ENCODE data around the gene IRGQ.

IRGQ gene

GRCh38 chr19:43594081-43594697 lies 1.7 kb downstream of the IRGQ start:
- no peak for TF ChIP-seq EZH2 (IDR thresholded peaks at IDR 0.05; ENCODE audit: borderline replicate concordance, low read length)
- TF ChIP-seq CTCF (IDR thresholded peaks at IDR 0.05; ENCODE audit: low read length), result no peak
- no peak overlapping the region for H3K4me3 ChIP-seq (ENCODE audit: low read depth, low read length, poor library complexity, severe bottlenecking)
- no peak overlapping the region for H3K27ac ChIP-seq (ENCODE audit: low read depth, low read length, poor library complexity, severe bottlenecking)
- no peaks in the 10 kb centered on the region for H3K9me3 ChIP-seq (ENCODE audit: low read length)
- H3K36me3 ChIP-seq (ENCODE audit: insufficient read depth, low read length), result peaks cover 24% of the 10 kb centered on the region
- H2AFZ ChIP-seq (ENCODE audit: low read length), result no peak overlapping the region
- no peak overlapping the region for H3K9ac ChIP-seq (ENCODE audit: low read length)
- H4K20me1 ChIP-seq (ENCODE audit: insufficient read depth, low read length), result no peaks in the 10 kb centered on the region
- no peaks in the 10 kb centered on the region for H3K27me3 ChIP-seq (ENCODE audit: insufficient read depth, low read length)
- H3K4me2 ChIP-seq (ENCODE audit: low read length), result no peak overlapping the region; the same call in 1 of the 2 replicates
- no peaks in the 10 kb centered on the region for H3F3A ChIP-seq (ENCODE audit: insufficient read depth, low read length)
- H3K9me2 ChIP-seq (ENCODE audit: low read depth, low read length), result no peaks in the 10 kb centered on the region
- peaks cover 15% of the 10 kb centered on the region for H3K79me2 ChIP-seq (ENCODE audit: insufficient read depth, low read length)
- H3K4me1 ChIP-seq (ENCODE audit: insufficient read depth, low read length, severe bottlenecking), result peaks cover 35% of the 10 kb centered on the region

- Histone ChIP-seq H3K9ac (ENCODE audit: low read length) (no peak overlapping the region), H3K4me1 (ENCODE audit: insufficient read depth, low read length, severe bottlenecking) (peaks cover 30% of the 10 kb centered on the region), H3K4me2 (ENCODE audit: low read length) (no peak overlapping the region), H3F3A (ENCODE audit: insufficient read depth, low read length) (no peaks in the 10 kb centered on the region), H3K4me3 (ENCODE audit: low read depth, low read length, poor library complexity, severe bottlenecking) (no peak overlapping the region), H3K27ac (ENCODE audit: low read depth, low read length, poor library complexity, severe bottlenecking) (no peak overlapping the region), H3K36me3 (ENCODE audit: insufficient read depth, low read length) (peaks cover 13% of the 10 kb centered on the region; the same call in 1 of the 2 replicates), H2AFZ (ENCODE audit: low read length) (no peak overlapping the region), H3K9me3 (ENCODE audit: low read length) (no peaks in the 10 kb centered on the region), H3K27me3 (ENCODE audit: insufficient read depth, low read length) (no peaks in the 10 kb centered on the region), H3K9me2 (ENCODE audit: low read depth, low read length) (no peaks in the 10 kb centered on the region), H4K20me1 (ENCODE audit: insufficient read depth, low read length) (no peaks in the 10 kb centered on the region), H3K79me2 (ENCODE audit: insufficient read depth, low read length) (peaks cover 14% of the 10 kb centered on the region)
- no peak for TF ChIP-seq EZH2 (IDR thresholded peaks at IDR 0.05; ENCODE audit: borderline replicate concordance, low read length)
- no peak for TF ChIP-seq CTCF (IDR thresholded peaks at IDR 0.05; ENCODE audit: low read length)
Observed at GRCh38 chr19:43592800-43593350, 3.1 kb downstream of the IRGQ start.

GRCh38 chr19:43591904-43592772 lies 3.8 kb downstream of the IRGQ start:
- no peaks in the 10 kb centered on the region for H3F3A ChIP-seq (ENCODE audit: insufficient read depth, low read length)
- no peaks in the 10 kb centered on the region for H3K9me2 ChIP-seq (ENCODE audit: low read depth, low read length)
- H3K4me1 ChIP-seq (ENCODE audit: insufficient read depth, low read length, severe bottlenecking), result peaks cover 22% of the 10 kb centered on the region
- peaks cover 6% of the 10 kb centered on the region for H3K79me2 ChIP-seq (ENCODE audit: insufficient read depth, low read length)
- H3K4me2 ChIP-seq (ENCODE audit: low read length), result no peak overlapping the region
- no peak overlapping the region for H3K27ac ChIP-seq (ENCODE audit: low read depth, low read length, poor library complexity, severe bottlenecking)
- H4K20me1 ChIP-seq (ENCODE audit: insufficient read depth, low read length), result no peaks in the 10 kb centered on the region
- TF ChIP-seq CTCF (IDR thresholded peaks at IDR 0.05; ENCODE audit: low read length), result no peak
- no peak for TF ChIP-seq EZH2 (IDR thresholded peaks at IDR 0.05; ENCODE audit: borderline replicate concordance, low read length)
- no peak overlapping the region for H3K4me3 ChIP-seq (ENCODE audit: low read depth, low read length, poor library complexity, severe bottlenecking)
- H2AFZ ChIP-seq (ENCODE audit: low read length), result no peak overlapping the region
- H3K27me3 ChIP-seq (ENCODE audit: insufficient read depth, low read length), result no peaks in the 10 kb centered on the region
- no peak overlapping the region for H3K9ac ChIP-seq (ENCODE audit: low read length)
- no peaks in the 10 kb centered on the region for H3K9me3 ChIP-seq (ENCODE audit: low read length)
- H3K36me3 ChIP-seq (ENCODE audit: insufficient read depth, low read length), result peaks cover 13% of the 10 kb centered on the region; the same call in 1 of the 2 replicates

Measured in OCI-LY1 (cell line).